Kidney (tissue), 14 donors: Measurements from ENCODE around the gene P3H2. TPM values are rescaled to one million over a fixed set of nuclear protein-coding genes. Genes with fewer than 3 reads are reported as not detected.

Experiments used
- DNase-seq, 5 donors: peaks; one replicate each; pipeline ENCODE4 v3.0.0-alpha.2; 2013 to 2020
- FAIRE-seq: peaks from 2 replicates; lab custom pipeline; 2012; peaks lifted over from hg19 to GRCh38; lab: Jason Lieb, UNC
- H3K27ac ChIP-seq, 2 donors: one replicate each; pipeline ENCODE4 v1.7.0; 2013; ENCODE audit warnings: low read depth in 2 of 2, low read length in 2 of 2, inconsistent platforms in 1 of 2
- H3K27me3 ChIP-seq: one replicate; pipeline ENCODE4 v1.7.1; 2013; ENCODE audit warnings: low read length, inconsistent platforms; ENCODE audit not compliant: control insufficient read depth, insufficient read depth
- H3K36me3 ChIP-seq, 3 donors: one replicate each; pipeline versions ENCODE4 v1.7.0 to v1.7.1; 2013; ENCODE audit warnings: low read length in 3 of 3, control low read depth in 1 of 3, inconsistent platforms in 1 of 3; ENCODE audit not compliant: insufficient read depth in 3 of 3, control insufficient read depth in 2 of 3
- H3K4me1 ChIP-seq, 3 donors: one replicate each; pipeline versions ENCODE4 v1.7.0 to v1.7.1; 2013; ENCODE audit warnings: low read length in 3 of 3, inconsistent platforms in 1 of 3, low read depth in 1 of 3; ENCODE audit not compliant: control insufficient read depth in 2 of 3, insufficient read depth in 2 of 3
- H3K4me3 ChIP-seq, 3 donors: one replicate each; pipeline versions ENCODE4 v1.7.0 to v1.8.1; 2013; ENCODE audit warnings: low read length in 3 of 3, control low read depth in 1 of 3, inconsistent platforms in 1 of 3
- H3K9ac ChIP-seq, 3 donors: one replicate each; pipeline versions ENCODE4 v1.7.0 to v1.7.1; 2013; ENCODE audit warnings: low read length in 3 of 3, control low read depth in 1 of 3, inconsistent platforms in 1 of 3
- H3K9me3 ChIP-seq, 3 donors: one replicate each; pipeline versions ENCODE4 v1.7.0 to v1.7.1; 2013; ENCODE audit warnings: low read length in 3 of 3, control low read depth in 1 of 3, inconsistent platforms in 1 of 3; ENCODE audit not compliant: control insufficient read depth in 2 of 3, insufficient read depth in 1 of 3
- intact Hi-C: fragments of 100-400 bp; cut with DNase I; formaldehyde crosslinking; loops from one replicate; pipeline ENCODE4 v1.11.1; 2022
- polyA plus RNA-seq: library from polyadenylated mRNA; stranded (reverse); fragments of 350-450 nt; fragmentation: Illumina TruSeq; extraction: RNeasy Lipid Tissue Mini Kit (QIAGEN cat#74804); gene quantifications from one replicate; pipeline ENCODE4 v1.2.3, GENCODE V29; 2014; ENCODE audit warnings: low read depth, low replicate concordance; ENCODE audit not compliant: insufficient read depth
- total RNA-seq: library from RNA; stranded (reverse); fragmentation: NEBNext Ultra II Directional; extraction: Animal tissue kit (Norgen Biotek cat#: 25700); gene quantifications from one replicate; pipeline ENCODE4 v1.2.1, GENCODE V29; 2021
- TF ChIP-seq, protein P1 (sequence below): IDR thresholded peaks from 3 replicates; pipeline ENCODE4 v1.5.1; 2012; ENCODE audit warnings: mild to moderate bottlenecking, moderate library complexity, borderline replicate concordance; ENCODE audit not compliant: insufficient read depth; ENCODE audit errors: extremely low read depth
- donor health status: control.
- donor health status: control.
- donor health status: control.
- donor health status: control.
- donor health status: control.
- donor health status: DM: yes; HTN: yes; CAD: no.
- donor health status: Normal renal cell carcinoma (clear cell type).

Gene P3H2
- total and polyA plus RNA-seq, 2 donors from 2014 or later: 57.2 to 103 TPM

DNA sequence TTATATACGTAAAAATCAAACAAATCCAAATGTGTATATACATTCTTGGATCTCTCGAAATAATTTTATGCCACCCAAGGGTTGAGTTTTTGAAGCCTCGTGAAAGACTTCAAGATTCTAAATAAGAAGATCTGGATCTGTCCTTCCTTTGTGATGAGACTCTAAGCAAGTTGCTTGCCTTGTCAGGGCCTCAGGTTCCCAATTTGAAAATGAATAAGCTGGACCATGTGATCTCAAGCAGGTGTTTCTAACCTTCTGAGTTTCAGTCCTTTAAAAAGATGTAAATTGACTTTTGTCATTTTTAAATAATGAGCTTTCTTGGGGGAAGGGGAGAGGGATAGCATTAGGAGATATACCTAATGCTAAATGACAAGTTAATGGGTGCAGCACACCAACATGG lies 137.1 kb downstream of the P3H2 start:
- FAIRE-seq (no peak), DNase-seq (no peak)
- H3K9me3 ChIP-seq: no peaks in the 10 kb centered on the region
- no peak overlapping the region for H3K4me3 ChIP-seq
- peaks cover 0 to 8% (median 8%) of the 10 kb centered on the region in 3 donors for H3K4me1 ChIP-seq
- intact Hi-C loops: no loop called here
- peaks cover 0 to 3% (median 0%) of the 10 kb centered on the region in 3 donors for H3K36me3 ChIP-seq
- H3K27ac ChIP-seq: no peak overlapping the region
- TF ChIP-seq, protein P1, sequence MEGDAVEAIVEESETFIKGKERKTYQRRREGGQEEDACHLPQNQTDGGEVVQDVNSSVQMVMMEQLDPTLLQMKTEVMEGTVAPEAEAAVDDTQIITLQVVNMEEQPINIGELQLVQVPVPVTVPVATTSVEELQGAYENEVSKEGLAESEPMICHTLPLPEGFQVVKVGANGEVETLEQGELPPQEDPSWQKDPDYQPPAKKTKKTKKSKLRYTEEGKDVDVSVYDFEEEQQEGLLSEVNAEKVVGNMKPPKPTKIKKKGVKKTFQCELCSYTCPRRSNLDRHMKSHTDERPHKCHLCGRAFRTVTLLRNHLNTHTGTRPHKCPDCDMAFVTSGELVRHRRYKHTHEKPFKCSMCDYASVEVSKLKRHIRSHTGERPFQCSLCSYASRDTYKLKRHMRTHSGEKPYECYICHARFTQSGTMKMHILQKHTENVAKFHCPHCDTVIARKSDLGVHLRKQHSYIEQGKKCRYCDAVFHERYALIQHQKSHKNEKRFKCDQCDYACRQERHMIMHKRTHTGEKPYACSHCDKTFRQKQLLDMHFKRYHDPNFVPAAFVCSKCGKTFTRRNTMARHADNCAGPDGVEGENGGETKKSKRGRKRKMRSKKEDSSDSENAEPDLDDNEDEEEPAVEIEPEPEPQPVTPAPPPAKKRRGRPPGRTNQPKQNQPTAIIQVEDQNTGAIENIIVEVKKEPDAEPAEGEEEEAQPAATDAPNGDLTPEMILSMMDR: no peak
- no peak overlapping the region for H3K9ac ChIP-seq
- no peaks in the 10 kb centered on the region for H3K27me3 ChIP-seq

DNA sequence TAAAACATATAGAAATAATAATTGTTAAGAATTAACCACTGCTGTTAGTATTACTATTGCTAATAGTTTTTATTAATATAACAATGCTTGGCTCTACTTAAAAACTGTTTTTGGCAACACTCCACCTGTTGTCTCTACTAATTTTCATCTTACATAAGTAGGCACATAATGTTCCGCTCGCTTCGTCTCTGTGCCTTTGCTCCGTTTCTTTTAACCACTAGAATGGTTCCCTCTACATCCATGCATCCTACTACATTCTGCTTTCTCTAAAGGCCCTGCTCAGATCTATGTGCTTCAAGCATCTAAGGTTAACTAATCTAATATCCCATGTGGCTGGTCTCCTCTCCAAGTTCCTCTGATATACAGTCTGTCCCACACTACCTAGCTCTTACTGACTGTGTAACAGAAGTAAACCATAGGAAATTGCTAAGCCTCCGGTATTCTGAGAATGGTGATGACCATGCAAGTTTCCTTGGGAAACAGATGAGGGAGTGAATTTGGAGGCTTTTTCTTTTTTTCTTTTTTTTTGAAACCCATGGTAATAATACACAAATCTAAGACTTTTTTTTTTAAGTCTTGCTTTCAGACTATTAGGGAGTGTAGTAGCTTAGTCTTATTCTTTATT lies 138.3 kb downstream of the P3H2 start:
- no peaks in the 10 kb centered on the region for H3K27me3 ChIP-seq
- FAIRE-seq (no peak), DNase-seq (no peak)
- peaks cover 0 to 8% (median 8%) of the 10 kb centered on the region in 3 donors for H3K4me1 ChIP-seq
- intact Hi-C loops: no loop called here
- H3K27ac ChIP-seq: no peak overlapping the region
- H3K36me3 ChIP-seq: peaks cover 0 to under 1% (median 0%) of the 10 kb centered on the region in 3 donors
- H3K9me3 ChIP-seq: no peaks in the 10 kb centered on the region
- no peak overlapping the region for H3K4me3 ChIP-seq
- TF ChIP-seq, protein P1: no peak
- H3K9ac ChIP-seq: no peak overlapping the region

DNA sequence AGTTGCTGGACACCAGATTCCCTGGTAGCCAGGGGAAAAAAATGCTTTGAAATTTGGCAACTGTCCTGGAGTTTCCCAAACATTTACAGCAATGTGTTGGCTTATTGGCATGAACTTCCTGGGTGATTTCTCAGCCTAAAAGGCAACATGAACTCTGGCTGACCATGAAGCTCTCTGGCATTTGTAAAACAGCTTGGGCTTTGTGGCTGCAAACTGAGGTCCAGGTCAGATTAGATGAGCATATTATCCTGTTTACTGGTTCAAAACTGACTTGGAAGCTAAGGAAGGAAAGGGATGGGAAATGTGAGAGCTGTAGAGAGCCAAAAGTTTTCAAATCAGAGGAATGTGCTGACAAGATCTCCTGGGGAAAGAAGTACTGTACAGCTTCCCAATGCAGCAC lies 139.0 kb downstream of the P3H2 start:
- no peak overlapping the region for H3K4me3 ChIP-seq
- no peaks in the 10 kb centered on the region for H3K9me3 ChIP-seq
- H3K36me3 ChIP-seq: no peaks in the 10 kb centered on the region
- FAIRE-seq: no peak
- H3K27me3 ChIP-seq: no peaks in the 10 kb centered on the region
- intact Hi-C loops: no loop called here
- no peak overlapping the region for H3K9ac ChIP-seq
- H3K27ac ChIP-seq: no peak overlapping the region
- H3K4me1 ChIP-seq: peaks cover 0 to 8% (median 8%) of the 10 kb centered on the region in 3 donors
- no peak for DNase-seq
- TF ChIP-seq, protein P1: no peak
